RWPE2 (cell line): ENCODE data around the gene PFKFB1.

ENCODE experiments used
- ATAC-seq: fragments of 200-7000 bp; cut with Tn5 transposase; 3 replicates; pipeline ENCODE4 v1.9.1; 2021; ENCODE audit warnings: low read depth
- DNase-seq: peaks from one replicate; pipeline ENCODE4 v3.0.0-alpha.2; 2020; ENCODE audit warnings: low spot score
- H3K27ac ChIP-seq: fragments of 450-650 bp; 2 replicates; pipeline ENCODE4 v1.5.1; 2017; ENCODE audit warnings: mild to moderate bottlenecking; ENCODE audit not compliant: poor library complexity, severe bottlenecking
- H3K27me3 ChIP-seq: fragments of 250-450 bp; sonication (Bioruptor Pico); 2 replicates; pipeline ENCODE4 v1.5.1; 2021; ENCODE audit warnings: mild to moderate bottlenecking, moderate library complexity; ENCODE audit not compliant: insufficient read depth, poor library complexity, severe bottlenecking
- H3K36me3 ChIP-seq: fragments of 250-450 bp; sonication (Bioruptor Pico); 2 replicates; pipeline ENCODE4 v1.5.1; 2020; ENCODE audit warnings: low read depth, mild to moderate bottlenecking, moderate library complexity
- H3K4me1 ChIP-seq: fragments of 250-450 bp; sonication (Bioruptor Pico); 2 replicates; pipeline ENCODE4 v1.5.1; 2021; ENCODE audit warnings: mild to moderate bottlenecking, moderate library complexity; ENCODE audit not compliant: insufficient read depth, poor library complexity, severe bottlenecking
- H3K4me3 ChIP-seq: fragments of 250-450 bp; sonication (Bioruptor Pico); 2 replicates; pipeline ENCODE4 v1.5.1; 2021; ENCODE audit warnings: mild to moderate bottlenecking, moderate library complexity; ENCODE audit not compliant: severe bottlenecking
- H3K9me3 ChIP-seq: fragments of 250-450 bp; sonication (Bioruptor Pico); 2 replicates; pipeline ENCODE4 v1.5.1; 2021; ENCODE audit warnings: mild to moderate bottlenecking, moderate library complexity; ENCODE audit not compliant: severe bottlenecking
- TF ChIP-seq, protein P1 (sequence below): fragments of 450-650 bp; IDR thresholded peaks from one replicate; pipeline ENCODE4 v1.5.1; 2017; ENCODE audit warnings: mild to moderate bottlenecking, moderate library complexity; ENCODE audit not compliant: poor library complexity, severe bottlenecking

Gene PFKFB1

DNA sequence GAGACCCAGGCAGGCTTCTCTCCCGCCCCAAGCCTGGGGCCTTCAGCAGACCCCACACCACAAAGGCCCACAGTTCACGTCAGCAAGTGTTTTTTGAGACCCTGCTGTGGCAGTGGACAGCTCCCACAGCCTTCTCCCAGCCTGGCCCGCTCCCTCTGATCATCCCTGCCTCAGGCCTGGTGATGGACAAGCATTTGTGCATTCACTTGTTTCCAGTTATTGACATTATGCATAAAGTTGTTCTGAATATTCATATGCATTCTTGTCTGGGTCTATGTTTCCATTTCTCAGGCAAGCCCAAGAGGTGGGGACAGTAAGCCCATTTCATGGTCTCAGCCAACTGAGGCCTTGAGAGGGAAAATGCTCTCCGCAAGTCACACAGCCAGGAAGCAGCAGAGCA, 58.7 kb downstream of the PFKFB1 start:
- H3K27ac ChIP-seq: no peak overlapping the region
- no peak for ATAC-seq

DNA sequence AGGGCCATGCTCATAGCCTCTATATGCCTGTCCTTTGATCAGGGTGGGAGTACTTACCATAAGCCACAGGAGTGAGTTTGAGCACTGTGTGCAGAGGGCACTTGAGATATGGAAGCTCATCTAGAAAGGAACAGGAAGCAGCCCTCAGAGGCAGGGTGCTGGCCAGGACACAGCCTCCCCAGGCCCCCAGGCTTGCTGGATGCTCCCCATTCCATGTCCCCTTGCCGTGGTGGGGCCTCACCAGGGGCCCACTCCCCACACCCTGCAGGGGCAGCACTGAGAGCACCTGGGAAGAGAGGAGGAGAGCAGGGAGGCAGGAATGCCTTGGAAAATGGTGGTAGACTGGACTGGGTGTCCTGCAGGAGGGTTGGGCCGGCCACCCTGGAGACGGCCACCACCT, 59.1 kb downstream of the PFKFB1 start:
- ATAC-seq (no peak), DNase-seq (no peak)
- Histone ChIP-seq H3K36me3 (no peaks in the 10 kb centered on the region), H3K9me3 (no peaks in the 10 kb centered on the region), H3K27me3 (no peaks in the 10 kb centered on the region), H3K4me3 (no peak overlapping the region), H3K4me1 (no peaks in the 10 kb centered on the region), H3K27ac (no peak overlapping the region)
- TF ChIP-seq, protein P1, sequence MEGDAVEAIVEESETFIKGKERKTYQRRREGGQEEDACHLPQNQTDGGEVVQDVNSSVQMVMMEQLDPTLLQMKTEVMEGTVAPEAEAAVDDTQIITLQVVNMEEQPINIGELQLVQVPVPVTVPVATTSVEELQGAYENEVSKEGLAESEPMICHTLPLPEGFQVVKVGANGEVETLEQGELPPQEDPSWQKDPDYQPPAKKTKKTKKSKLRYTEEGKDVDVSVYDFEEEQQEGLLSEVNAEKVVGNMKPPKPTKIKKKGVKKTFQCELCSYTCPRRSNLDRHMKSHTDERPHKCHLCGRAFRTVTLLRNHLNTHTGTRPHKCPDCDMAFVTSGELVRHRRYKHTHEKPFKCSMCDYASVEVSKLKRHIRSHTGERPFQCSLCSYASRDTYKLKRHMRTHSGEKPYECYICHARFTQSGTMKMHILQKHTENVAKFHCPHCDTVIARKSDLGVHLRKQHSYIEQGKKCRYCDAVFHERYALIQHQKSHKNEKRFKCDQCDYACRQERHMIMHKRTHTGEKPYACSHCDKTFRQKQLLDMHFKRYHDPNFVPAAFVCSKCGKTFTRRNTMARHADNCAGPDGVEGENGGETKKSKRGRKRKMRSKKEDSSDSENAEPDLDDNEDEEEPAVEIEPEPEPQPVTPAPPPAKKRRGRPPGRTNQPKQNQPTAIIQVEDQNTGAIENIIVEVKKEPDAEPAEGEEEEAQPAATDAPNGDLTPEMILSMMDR: no peak

More for the DNA sequence above, 58.7 kb downstream of the PFKFB1 start:
- TF ChIP-seq, protein P1: no peak
- DNase-seq: no peak
- Histone ChIP-seq H3K9me3 (no peaks in the 10 kb centered on the region), H3K27me3 (no peaks in the 10 kb centered on the region), H3K4me3 (no peak overlapping the region), H3K36me3 (no peaks in the 10 kb centered on the region), H3K4me1 (no peaks in the 10 kb centered on the region)

DNA sequence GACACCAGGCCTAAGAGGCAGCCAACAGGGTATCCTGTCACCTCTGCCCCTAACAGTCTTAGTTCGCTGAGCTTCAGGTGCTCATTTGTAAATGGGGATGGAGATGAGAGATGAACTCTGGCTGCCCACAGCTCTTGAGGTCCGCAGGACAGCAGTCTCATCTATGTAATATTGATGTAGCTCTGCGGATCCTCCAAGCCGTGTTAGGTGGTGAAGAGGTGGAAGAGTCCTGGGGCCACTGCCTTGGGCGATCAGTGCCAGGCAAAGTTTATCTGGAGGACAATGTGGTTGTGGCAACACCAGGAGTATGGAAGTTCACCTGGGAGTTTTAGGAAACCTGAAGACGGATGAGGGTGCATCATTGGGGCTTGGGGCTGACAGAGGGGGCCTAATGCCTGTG, 59.9 kb downstream of the PFKFB1 start:
- TF ChIP-seq, protein P1: no peak
- Histone ChIP-seq H3K4me3 (no peak overlapping the region), H3K9me3 (no peaks in the 10 kb centered on the region), H3K4me1 (no peaks in the 10 kb centered on the region), H3K27me3 (no peaks in the 10 kb centered on the region), H3K27ac (no peak overlapping the region), H3K36me3 (no peaks in the 10 kb centered on the region)
- ATAC-seq (no peak), DNase-seq (no peak)

DNA sequence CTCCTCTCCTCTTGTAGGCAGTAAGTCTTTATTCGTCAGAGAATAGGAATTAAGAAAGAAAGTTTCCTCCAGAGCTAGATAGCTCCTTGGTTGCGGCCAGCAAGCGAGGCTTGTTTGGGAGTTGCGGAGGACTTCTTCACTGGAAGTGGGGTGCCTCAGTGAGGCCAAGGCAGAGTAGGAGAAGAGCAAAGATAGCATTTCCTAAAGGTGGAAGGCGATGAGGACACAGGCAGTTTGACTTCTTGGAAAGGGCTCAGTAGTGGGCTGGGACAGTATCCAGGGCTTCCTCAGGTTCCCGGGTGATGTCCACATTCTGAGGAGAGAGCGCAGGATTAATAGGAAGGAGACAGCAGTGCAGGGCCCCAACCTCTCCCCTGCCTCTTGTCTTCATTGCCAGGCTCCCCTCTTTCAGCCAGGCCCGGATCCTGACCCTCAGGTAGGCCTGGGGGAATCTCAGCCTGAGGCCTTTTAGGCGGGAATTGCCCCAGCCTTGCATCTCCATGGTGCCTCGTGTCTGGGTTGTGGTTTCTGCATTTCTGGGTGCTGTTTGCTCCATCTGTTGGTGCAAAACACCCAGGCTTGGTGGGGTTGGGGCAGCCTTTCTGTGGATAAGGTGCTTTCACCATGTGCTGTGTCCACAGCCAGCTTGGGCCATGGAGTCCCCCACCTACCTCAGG, 60.7 kb downstream of the PFKFB1 start:
- DNase-seq (no peak), ATAC-seq (no peak)
- Histone ChIP-seq H3K36me3 (no peaks in the 10 kb centered on the region), H3K27me3 (no peaks in the 10 kb centered on the region), H3K4me3 (no peak overlapping the region), H3K9me3 (no peaks in the 10 kb centered on the region), H3K27ac (no peak overlapping the region), H3K4me1 (no peaks in the 10 kb centered on the region)
- TF ChIP-seq, protein P1: no peak

DNA sequence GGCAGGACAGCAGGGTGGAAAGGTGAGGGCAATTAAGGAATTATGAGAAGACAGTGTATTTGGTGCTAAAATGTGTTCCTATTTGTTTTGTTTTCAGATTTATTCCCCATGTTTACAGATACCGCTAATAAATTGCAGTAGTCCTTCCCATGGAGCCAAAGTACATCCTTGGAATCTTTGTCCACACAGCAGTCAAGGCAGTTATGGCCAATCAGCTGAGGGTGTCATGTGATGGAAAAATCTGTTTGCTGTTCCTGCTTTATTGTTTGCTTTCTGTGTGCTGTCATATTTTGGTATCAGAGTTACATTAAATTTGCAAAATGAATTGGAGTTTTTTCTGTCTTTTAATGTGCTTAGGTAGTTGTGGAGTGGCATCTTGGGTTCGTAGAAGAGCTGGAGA, 62.9 kb downstream of the PFKFB1 start:
- Histone ChIP-seq H3K36me3 (no peaks in the 10 kb centered on the region), H3K9me3 (no peaks in the 10 kb centered on the region), H3K27me3 (no peaks in the 10 kb centered on the region), H3K4me1 (no peaks in the 10 kb centered on the region), H3K27ac (no peak overlapping the region), H3K4me3 (no peak overlapping the region)
- no peak for ATAC-seq
- TF ChIP-seq, protein P1: no peak
- no peak for DNase-seq
